HuH-7.5 (cell line): ENCODE data around the gene EIF5A.

Source experiments
- DNase-seq: peaks from one replicate; pipeline ENCODE4 v3.0.0; 2011; ENCODE audit warnings: low spot score

Gene EIF5A

GRCh38 chr17:7355573-7355972, 48.1 kb downstream of the EIF5A start:
- no peak for DNase-seq

- DNase-seq, result peak; percentile 84
Measured at GRCh38 chr17:7356072-7356549, 48.7 kb downstream of the EIF5A start.

DNA sequence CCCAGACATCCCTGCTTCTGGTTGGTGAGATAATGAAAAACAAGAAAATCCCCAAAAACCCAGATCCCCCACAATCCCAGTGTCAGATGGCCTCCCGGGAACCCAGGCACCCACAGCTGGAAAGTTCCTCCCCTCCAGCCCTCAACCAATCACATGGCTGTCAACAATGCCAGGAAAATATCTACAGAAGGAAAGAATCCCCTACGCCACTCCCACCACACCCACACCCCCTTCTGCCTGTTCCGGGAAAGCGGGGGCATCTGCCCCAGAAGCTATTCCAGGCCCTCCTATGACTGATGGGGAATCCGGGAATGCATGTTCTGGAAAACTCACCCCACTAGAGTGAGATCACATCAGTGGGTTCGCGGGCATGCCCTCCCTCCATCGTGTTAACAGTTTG, 49.3 kb downstream of the EIF5A start:
- no peak for DNase-seq

- DNase-seq, result no peak
Measured at GRCh38 chr17:7357381-7357780, 50.0 kb downstream of the EIF5A start.

DNA sequence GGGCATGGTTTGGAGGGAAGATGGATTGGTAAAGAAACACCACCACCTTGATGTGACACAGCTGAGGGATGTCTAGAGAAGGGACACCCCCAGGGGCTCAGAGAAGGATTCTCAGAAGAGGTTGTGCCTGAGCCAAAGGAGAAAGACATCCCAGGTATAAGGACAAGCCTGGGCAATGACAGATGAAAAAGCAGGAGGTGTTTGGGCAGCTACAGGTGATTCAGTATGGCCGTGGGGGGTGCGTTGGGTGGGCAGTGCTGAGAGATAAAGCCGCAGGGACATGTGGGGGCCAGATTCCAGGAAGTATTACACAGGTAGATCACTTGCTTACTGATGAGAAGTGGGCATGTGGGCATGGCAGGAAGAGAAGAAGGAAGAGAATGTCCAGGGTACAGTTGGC, 54.5 kb downstream of the EIF5A start:
- no peak for DNase-seq
